ENCODE measurements around the gene RSL24D1. TPM values are rescaled to one million over a fixed set of nuclear protein-coding genes. Genes with fewer than 3 reads are reported as not detected.

The RSL24D1 gene
- total and polyA plus RNA-seq, 2 of the 4 experiments (the other 2 are of a cell fraction): 36.5 to 36.7 TPM

DNA sequence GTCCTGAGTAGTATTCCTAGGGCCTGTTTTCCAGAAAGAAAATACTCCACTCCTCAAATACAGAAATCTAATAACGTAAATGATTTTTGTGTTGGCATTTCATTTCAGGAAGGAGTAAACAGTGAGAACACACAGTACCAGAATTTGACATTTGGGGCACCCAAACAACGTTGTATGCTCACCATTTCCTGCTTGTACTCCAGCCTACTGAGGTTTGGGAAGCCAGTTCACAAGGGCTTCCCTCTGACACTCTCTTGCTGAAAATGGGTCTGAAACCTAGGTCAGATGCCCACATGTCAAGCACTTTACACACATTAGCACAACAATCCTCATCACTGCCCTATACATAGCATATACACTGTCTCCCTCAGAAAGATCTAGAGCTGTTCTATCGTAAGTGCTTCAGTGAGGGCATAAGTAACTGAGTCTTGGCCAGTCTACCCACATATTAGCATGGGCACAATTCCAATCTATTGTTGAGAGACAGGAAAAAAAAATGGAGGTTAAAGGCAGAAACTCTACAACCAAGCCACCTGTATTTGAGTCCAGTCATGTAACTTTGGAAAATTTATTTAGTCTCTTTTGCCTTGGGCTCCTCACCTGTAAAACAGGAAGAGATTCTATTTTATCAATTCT lies 43.5 kb upstream of the RSL24D1 start:
- Histone ChIP-seq H3K27me3 (ENCODE audit: control insufficient read depth, insufficient read depth, low read length) (no peaks in the 10 kb centered on the region), H3K18ac (ENCODE audit: low read depth, low read length) (no peak overlapping the region), H2AFZ (replicated peaks; ENCODE audit: low read length, poor library complexity) (no peak overlapping the region), H2BK120ac (ENCODE audit: low read depth, low read length) (no peak overlapping the region), H3K79me1 (ENCODE audit: low read depth in 1 of 2, low read length in 2 of 2) (peaks cover 0 to 6% of the 10 kb centered on the region in 2 experiments; a peak in 2 of 4 replicates), H4K5ac (ENCODE audit: low read depth, low read length) (no peak overlapping the region), H2AK5ac (ENCODE audit: low read depth, low read length) (no peak overlapping the region), H3K9ac (ENCODE audit: low read depth, low read length) (no peak overlapping the region), H3K23ac (ENCODE audit: low read depth, low read length) (no peak overlapping the region), H2AK9ac (replicated peaks; ENCODE audit: low read depth, low read length, poor library complexity) (no peak overlapping the region), H4K20me1 (ENCODE audit: insufficient read depth, low read length) (no peaks in the 10 kb centered on the region), H2BK20ac (ENCODE audit: low read depth, low read length) (no peak overlapping the region), H3K4me1 (ENCODE audit: control insufficient read depth, insufficient read depth, low read length) (peaks cover 2% of the 10 kb centered on the region), H3K14ac (replicated peaks; ENCODE audit: low read depth, low read length) (no peak overlapping the region), H2BK15ac (ENCODE audit: low read depth, low read length) (no peak overlapping the region), H3K9me1 (ENCODE audit: insufficient read depth, low read length) (peaks cover 3% of the 10 kb centered on the region; the same call in 1 of the 2 replicates), H3K4me3 (ENCODE audit: insufficient read depth, low read depth, low read length) (no peak overlapping the region), H4K91ac (ENCODE audit: insufficient read depth, low read depth, low read length) (no peak overlapping the region), H4K8ac (ENCODE audit: low read depth in 2 of 2, low read length in 2 of 2) (no peak overlapping the region), H3K27ac (ENCODE audit: insufficient read depth, low read length) (no peak overlapping the region), H2BK5ac (ENCODE audit: low read depth, low read length, poor library complexity, severe bottlenecking) (no peak overlapping the region), H3K9me3 (ENCODE audit: control insufficient read depth, insufficient read depth, low read length) (no peaks in the 10 kb centered on the region), H3K4me2 (ENCODE audit: low read depth, low read length) (no peak overlapping the region), H3K36me3 (ENCODE audit: control insufficient read depth, insufficient read depth, low read length) (no peaks in the 10 kb centered on the region), H3K56ac (ENCODE audit: extremely low read depth, insufficient read depth, low read length) (no peak overlapping the region), H3K4ac (ENCODE audit: low read depth, low read length) (no peak overlapping the region)
- ATAC-seq (ENCODE audit: low read depth) (no peak), DNase-seq (no peak)
- BruUV-seq (replicated peaks): no TSS peak
- in situ Hi-C loops (cut with MboI; ENCODE audit: low sequenced_read_pairs) (no loop called here), dilution Hi-C loops (cut with HindIII; ENCODE audit: low sequenced_read_pairs, unreplicated experiment) (no loop called here), intact Hi-C loops (cut with micrococcal nuclease) (no loop called here)
- TF ChIP-seq, protein P1, sequence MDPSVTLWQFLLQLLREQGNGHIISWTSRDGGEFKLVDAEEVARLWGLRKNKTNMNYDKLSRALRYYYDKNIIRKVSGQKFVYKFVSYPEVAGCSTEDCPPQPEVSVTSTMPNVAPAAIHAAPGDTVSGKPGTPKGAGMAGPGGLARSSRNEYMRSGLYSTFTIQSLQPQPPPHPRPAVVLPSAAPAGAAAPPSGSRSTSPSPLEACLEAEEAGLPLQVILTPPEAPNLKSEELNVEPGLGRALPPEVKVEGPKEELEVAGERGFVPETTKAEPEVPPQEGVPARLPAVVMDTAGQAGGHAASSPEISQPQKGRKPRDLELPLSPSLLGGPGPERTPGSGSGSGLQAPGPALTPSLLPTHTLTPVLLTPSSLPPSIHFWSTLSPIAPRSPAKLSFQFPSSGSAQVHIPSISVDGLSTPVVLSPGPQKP (IDR thresholded peaks at IDR 0.05; ENCODE audit: borderline replicate concordance, low read depth, low read length): no peak
- TF ChIP-seq BHLHE40 (IDR thresholded peaks at IDR 0.05; ENCODE audit: low read depth, low read length) (no peak), RAD21 (IDR thresholded peaks at IDR 0.05; ENCODE audit: low read length) (no peak), MAZ (IDR thresholded peaks at IDR 0.05; ENCODE audit: borderline replicate concordance, low read depth, low read length) (no peak), MAFK (IDR thresholded peaks at IDR 0.05; ENCODE audit: low read depth, low read length) (no peak), RCOR1 (IDR thresholded peaks at IDR 0.05; ENCODE audit: insufficient replicate concordance, low read length) (no peak), MXI1 (IDR thresholded peaks at IDR 0.05; ENCODE audit: borderline replicate concordance, low read depth, low read length) (no peak), POLR2A (IDR thresholded peaks at IDR 0.05; ENCODE audit: low read depth, low read length) (no peak), RFX5 (IDR thresholded peaks at IDR 0.05; ENCODE audit: low read depth, low read length) (no peak), SMC3 (IDR thresholded peaks at IDR 0.05; ENCODE audit: low read depth, low read length) (no peak), CHD1 (IDR thresholded peaks at IDR 0.05; ENCODE audit: low read depth, low read length) (no peak), FOS (IDR thresholded peaks at IDR 0.05; ENCODE audit: low read depth, low read length) (no peak), NFE2L2 (IDR thresholded peaks at IDR 0.05; ENCODE audit: low read depth, low read length) (no peak), CEBPB (IDR thresholded peaks at IDR 0.05; ENCODE audit: low read depth, low read length) (no peak)
- TF ChIP-seq, protein P2, sequence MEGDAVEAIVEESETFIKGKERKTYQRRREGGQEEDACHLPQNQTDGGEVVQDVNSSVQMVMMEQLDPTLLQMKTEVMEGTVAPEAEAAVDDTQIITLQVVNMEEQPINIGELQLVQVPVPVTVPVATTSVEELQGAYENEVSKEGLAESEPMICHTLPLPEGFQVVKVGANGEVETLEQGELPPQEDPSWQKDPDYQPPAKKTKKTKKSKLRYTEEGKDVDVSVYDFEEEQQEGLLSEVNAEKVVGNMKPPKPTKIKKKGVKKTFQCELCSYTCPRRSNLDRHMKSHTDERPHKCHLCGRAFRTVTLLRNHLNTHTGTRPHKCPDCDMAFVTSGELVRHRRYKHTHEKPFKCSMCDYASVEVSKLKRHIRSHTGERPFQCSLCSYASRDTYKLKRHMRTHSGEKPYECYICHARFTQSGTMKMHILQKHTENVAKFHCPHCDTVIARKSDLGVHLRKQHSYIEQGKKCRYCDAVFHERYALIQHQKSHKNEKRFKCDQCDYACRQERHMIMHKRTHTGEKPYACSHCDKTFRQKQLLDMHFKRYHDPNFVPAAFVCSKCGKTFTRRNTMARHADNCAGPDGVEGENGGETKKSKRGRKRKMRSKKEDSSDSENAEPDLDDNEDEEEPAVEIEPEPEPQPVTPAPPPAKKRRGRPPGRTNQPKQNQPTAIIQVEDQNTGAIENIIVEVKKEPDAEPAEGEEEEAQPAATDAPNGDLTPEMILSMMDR (conservative IDR thresholded peaks at IDR 0.05; ENCODE audit: low read depth, low read length): no peak
- TF ChIP-seq, protein P3, sequence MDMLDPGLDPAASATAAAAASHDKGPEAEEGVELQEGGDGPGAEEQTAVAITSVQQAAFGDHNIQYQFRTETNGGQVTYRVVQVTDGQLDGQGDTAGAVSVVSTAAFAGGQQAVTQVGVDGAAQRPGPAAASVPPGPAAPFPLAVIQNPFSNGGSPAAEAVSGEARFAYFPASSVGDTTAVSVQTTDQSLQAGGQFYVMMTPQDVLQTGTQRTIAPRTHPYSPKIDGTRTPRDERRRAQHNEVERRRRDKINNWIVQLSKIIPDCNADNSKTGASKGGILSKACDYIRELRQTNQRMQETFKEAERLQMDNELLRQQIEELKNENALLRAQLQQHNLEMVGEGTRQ (IDR thresholded peaks at IDR 0.05; ENCODE audit: low read depth, low read length): no peak
- WGBS, 2 experiments (ENCODE audit: extremely low coverage in 2 of 2, insufficient read length in 1 of 2): 70% methylated on average over 1 of the region's 3 CpGs; no CpG with 5 or more reads in 1 of the 2 experiments
- CTCF ChIA-PET: interaction anchor here (0.5 kb wide), 1 partner anchor 418 kb away, joined by 5 read pairs; no protein-coding TSS in a partner anchor
- POLR2A ChIA-PET (ENCODE audit: unreplicated experiment): no interaction called here

All from IMR-90 (cell line).